Islet precursor cell (in vitro differentiated cells): ENCODE data around the gene PGGT1B.

Source experiments
- DNase-seq: peaks from one replicate; pipeline ENCODE4 v3.0.0-alpha.2; 2018

The PGGT1B gene

DNA sequence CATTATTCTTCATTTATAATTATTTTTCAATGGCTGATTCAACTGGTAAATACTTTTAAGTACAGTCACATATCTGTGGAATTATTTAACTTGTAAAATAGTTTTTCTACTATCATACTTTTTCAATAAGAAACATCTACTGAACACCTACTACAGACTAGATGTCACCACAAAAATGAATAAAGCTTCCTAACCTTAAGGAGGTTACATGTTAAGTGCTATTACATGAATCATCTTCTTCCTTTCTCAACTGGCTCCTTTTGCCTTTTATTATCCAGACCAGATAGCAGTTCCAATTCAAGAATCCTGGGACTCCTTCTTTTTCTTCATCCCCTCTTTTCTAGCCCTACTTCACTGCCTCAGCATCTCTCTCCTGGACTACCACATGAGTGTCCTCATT lies 4.7 kb downstream of the PGGT1B start:
- DNase-seq: no peak

DNA sequence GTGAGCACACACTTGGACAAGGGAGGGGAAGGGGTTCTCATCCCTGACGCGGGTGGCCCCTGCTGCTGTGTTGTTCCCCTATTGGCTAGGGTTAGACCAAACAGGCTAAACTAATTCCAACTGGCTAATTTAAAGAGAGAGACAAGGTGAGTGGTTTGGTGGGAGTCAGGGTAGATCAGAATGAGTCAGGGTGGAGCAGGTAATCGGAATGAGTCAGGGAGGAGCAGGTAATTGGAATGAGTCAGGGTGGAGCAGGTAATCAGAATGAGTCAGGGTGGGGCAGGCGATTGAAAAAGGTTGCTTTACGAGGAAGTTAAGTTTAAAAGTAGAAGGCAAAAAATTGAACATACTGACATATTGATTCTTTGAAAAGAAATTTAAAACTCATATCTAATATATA lies 13.3 kb downstream of the PGGT1B start:
- peak; percentile 51 for DNase-seq

DNA sequence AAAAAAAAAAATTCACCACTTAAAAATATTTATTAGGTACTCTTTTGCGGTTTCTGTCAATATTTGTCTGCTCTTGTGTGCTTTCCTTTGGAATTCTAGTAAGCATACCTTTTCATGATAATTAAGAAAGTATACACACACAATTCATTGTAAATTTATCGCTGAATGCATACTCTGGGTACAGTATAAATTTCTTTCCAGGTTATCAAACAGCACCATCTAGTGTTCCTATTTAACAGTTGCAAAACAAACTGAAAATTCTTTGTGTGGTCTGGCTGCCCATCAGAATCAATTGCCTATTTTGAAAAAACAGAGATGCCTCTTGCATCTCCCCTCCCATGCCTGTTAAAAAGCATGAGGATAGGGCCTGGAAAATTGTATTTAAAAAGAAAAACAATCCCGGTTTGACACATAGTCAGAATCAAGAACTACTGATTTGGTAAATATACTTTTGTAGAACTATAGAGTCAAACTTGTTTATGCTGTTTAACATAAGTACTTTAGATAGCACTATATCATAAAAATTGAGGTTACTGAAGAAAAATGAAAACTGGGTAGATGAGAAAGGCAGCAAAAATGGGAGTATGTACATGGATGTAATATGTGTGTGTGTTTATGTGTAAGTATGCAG lies 16.2 kb downstream of the PGGT1B start:
- DNase-seq: no peak

DNA sequence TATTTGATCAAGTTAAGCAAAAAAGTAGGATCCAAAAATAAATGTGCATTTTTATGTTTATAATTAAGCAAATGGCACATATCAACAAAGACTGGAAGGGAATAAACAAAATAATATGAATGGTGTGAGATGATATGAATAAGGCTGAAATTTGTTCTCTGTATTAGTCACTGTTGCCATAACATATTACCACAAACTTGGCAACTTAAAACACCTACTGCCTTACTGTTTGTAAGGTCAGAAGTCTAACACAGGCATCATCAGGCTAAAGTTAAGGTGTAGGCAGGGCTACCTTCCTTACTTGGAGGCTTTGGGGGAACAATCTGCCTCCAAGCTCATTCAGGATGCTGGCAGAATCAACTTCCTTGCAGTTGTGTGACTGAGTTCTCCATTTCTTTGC lies 19.3 kb downstream of the PGGT1B start:
- DNase-seq: no peak

DNA sequence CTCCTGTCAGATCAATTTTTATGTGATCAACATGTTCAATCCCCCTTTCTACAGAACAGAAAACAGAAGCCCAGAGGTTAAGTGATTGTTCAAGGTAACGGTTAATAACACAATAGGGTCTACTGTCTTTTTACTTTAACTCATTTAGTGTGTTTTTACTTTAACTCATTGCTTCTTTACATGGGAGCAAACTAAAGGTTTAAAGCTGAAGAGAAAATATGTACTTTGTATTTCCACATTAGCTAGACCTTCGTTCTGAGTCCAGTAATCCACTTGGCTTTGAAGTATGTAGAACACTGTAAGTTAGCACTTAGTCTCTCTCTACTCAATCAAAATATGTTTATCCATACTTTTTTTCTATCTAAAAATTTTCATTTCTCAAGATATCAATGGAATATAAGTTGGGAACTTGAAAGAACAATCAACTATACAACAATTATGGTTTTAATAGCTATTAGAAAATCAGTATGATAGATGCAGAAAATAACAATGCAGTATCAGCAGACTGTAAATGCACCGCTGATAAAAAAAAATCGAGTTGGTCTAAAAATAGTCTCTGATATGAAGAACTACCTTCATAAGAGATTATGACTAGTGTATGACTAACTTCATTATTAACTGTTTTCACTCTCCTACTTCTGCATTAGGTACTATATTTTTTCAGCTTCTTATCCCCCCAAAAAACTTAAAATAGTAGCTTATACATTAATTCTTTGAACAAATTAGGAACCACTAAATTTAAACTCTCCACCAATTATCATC lies 20.6 kb downstream of the PGGT1B start:
- no peak for DNase-seq

DNA sequence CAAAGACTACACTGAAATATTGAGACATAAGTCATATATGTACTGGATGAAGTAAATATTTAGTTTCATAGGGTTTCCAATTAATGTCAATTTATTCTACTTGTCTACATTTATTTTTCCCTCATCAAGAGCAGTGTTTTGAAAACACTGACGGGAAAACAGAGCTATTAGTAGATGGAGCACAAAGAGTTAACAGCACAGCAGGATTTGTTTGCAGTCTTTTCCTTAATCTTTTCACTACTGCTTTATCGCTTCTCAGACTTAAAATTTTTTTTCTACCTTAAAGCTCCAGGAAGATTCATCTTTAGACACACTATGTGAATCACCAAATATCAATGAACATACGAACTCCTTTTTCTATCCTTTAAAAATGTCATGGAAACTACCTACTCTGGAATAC lies 25.6 kb downstream of the PGGT1B start:
- no peak for DNase-seq

DNA sequence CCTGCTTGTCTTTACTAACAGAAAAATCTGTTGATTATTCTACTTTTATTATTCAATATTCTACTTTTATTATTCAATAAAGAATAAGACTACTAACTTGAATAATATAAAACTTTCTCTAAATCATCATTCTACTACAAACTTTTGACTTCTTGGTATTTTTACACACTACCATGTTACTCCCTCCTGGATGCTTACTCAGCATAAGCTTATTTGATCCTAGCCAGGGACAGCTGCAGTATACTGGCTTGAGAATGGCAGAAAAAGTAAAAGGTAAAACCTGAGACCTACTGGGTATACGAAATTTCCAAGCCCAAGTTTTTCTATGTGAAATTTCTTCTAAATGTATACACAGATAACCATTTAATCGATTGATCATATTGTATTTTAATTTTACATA lies 26.1 kb downstream of the PGGT1B start:
- DNase-seq: no peak

DNA sequence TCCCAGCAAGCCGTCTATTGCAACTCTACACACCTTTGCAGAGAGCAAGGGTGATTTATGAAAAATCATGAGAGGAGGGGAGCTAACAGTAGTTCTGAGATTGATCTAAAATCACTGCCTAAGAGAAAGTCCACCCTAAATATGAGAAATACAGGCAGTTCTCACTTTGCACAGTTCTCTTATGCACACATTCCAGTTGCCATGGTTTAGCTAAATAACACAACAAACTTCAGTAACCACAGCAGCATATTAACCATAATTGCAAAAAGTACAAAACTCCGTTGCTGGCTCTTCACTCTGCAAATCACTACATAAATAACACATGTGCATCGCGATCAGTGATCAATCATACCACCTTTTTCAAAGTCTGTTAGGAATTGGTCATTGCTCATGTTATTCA lies 31.1 kb downstream of the PGGT1B start:
- no peak for DNase-seq

DNA sequence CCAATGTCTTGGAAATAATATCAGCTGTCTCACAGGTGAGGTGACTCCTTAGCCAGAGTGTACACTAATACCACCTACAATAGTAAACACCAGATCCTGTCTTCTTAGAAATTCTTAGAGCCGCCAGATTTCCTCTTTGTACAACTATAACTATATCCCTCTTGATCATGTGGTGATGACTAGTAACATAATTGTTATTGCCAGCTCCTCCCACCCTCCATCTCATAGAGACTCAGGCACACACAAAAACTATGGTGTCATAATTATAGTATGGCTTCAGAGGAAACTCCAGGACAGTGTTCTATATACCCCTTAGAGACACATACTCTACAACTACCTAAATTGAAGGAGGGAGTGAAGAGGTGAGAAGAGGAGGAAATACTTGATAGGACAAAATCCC lies 33.1 kb downstream of the PGGT1B start:
- no peak for DNase-seq

DNA sequence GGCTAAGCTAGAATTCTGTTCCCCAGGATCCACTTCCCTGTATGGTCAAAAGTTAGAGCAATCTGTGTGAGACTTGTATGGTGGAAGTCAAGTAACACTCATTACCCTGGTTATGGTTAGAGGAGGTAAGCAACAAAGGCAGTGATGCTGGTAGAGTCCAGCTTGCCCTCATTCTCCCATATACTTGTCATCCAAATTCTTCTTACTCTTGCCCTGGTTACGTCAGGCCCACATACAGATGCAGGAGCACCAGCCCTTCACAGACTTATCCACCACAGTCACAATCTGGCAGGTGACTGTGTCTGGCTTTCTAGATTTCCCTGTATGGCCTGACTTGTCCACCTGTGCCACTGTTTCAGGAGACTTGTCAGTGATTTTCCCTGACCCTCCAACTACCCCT lies 35.4 kb downstream of the PGGT1B start:
- DNase-seq: no peak

DNA sequence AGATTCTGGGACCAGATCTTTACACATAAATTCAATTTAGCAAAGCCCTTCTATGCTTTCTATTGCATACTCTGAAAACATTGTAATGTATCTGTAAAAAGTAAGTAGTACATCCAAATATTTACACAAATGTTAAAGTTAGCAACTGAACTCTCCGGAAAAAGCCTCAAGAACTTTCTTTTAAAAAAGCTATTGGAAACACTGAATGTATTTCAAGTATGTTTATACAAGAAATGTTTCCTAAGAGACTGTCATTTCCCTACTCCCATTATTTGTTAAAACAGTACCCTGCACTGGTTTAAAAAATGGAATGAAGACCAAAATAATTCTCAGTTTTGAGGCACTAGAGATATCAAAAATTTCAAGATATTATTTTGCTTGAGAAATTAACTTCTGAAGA lies 48.1 kb downstream of the PGGT1B start:
- DNase-seq: no peak

DNA sequence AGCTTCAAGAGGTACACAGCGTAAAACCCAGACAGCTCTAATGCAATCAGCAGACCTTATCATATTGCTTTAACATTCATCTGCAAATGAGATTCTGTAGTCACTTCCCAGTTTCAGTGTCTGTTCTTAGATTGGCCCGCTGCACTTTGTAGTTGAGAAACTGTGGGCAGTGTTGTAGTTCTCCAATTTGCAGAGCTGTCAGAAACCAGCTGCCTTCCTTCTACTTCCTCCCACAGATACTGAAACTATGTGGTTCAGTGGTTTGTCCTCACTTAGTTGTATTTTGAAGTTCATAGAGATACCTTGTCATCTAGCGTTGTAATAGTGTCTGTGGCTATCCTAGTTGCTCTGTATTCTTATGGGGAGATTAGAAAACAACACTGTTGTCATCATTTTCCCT lies 53.4 kb downstream of the PGGT1B start:
- DNase-seq: no peak

DNA sequence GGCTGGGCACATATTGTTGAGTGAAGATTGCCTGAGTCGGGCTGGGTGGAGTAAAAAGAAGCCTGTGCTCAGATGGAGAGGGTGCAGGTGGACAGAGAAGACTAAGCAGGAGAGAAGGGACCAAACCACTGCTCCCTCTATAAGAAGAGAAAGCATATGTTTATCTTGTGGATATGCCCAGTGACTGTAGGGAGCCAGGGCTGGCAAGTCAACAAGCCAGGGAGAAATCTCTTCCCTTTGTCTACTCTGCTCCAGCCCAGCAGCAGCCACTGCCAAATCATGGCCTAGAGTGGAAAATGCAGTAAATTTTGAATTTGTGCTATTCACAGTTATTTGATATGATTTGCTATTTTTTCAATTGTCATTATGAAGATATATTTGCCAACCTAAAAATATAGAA lies 59.7 kb downstream of the PGGT1B start:
- DNase-seq: no peak

DNA sequence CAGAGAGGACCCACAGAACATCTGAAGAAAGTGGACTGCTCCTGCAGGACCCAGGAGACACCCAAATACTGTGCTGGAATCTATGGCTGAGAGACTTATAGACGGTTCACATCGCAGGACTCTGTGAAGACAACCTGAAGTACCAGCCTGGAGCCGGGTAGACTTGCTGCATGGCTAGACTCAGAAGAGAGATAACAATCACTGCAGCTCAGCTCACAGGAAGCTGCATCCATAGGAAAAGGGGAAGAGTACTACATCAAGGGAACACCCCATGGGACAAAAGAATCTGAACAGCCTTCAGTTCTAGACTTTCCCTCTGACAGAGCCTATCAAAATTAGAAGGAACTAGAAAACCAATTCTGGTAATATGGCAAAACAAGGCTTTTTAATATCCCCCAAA lies 66.5 kb downstream of the PGGT1B start:
- peak; percentile 55 for DNase-seq

DNA sequence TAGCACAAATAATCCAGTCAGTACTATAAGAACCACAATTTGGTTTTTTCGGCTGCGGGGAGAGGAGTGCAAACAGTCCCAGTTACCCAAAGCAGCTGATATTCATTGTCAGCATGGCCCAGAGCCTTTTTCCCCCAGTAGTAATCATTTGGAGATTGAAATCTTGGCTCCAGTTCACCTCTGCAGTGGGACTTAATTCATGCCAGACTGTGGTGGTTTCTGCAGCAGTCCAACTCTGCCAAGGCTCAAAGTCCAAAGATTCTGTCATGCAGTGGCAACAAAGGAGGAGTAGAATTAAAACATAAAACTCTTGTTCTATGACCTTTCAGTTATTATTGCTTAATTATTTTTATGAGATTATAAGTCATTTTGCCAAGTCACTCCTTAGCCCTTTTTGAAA lies 68.0 kb downstream of the PGGT1B start:
- no peak for DNase-seq

DNA sequence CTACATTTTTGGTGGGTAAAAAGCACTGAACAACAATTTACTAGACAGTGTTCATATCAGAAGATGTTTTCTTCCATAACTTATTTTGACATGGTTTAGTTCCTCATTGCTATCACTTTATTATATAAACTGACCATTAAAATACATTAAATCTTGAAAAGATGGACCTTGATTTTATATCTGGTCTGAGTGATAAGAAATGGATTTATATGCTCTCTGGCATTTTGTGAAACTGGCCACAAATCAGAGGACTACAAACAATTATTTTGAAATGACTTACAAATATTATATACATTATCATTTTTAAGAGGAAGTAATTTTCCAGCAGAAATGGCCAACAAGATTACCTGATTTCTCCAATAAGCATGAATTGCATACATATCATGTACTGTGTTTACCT lies 69.4 kb downstream of the PGGT1B start:
- DNase-seq: no peak

DNA sequence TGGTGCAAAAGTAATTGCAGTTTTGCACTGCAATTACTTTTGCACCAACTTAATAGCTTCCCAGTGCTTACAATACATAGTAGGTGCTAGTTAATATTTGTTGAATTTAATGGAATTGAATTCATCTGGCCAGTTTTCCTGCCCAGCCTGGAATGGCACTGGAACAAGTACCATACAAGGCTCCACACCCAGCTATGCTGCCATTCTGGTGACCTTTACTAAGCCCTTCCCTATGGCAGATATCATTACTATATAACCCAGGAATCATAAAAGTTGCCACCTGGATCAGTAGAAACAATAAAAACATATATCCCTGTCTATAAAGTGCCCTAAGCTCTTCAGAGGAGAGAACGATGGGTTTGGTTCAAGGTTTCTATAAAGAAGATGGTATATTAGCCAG lies 70.6 kb downstream of the PGGT1B start:
- DNase-seq: no peak

DNA sequence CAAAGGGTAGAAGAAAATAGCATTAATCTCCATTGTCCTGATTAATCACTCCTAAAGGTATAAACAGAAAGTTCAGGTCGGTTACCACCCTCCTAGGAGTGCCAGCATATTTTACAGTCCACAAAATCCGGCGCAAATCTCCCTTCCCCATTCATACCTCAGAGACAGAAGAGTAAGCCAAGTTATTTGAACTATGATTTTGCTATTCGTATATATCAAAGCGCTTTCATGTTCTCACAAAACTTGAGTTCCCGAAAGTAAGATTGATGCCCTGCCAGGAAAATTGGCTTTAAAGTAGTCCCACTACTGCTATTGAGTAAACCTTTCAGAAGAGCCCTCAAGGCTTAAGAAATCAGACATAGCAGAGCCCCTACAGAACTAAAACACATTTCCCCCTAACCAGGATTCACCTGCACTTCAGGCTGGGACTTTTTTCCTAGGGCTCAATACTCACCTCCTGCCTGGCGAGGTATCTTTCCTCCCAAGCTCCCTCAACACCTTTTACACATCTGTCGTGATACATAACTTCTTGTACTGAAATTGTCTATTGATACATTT lies 71.1 kb downstream of the PGGT1B start:
- no peak for DNase-seq

DNA sequence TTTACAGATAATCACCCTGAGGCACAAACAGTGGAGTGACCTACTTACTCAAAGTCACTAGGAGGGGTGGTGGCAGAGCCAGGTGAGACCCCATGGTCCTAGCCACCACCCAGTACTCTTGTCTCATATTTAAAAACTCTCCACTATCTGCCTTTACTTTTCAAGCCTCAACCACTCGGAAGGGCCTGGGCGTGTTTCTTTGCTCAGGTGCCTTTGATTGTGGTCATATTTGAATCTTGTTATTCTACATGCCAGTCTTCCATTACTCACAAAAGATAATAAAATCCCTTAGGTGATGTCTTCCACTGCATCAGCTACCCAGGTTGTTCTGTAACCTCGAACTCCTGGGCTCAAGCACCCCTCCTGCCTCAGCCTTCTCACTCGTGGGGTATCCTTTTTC lies 72.3 kb downstream of the PGGT1B start:
- DNase-seq: no peak

DNA sequence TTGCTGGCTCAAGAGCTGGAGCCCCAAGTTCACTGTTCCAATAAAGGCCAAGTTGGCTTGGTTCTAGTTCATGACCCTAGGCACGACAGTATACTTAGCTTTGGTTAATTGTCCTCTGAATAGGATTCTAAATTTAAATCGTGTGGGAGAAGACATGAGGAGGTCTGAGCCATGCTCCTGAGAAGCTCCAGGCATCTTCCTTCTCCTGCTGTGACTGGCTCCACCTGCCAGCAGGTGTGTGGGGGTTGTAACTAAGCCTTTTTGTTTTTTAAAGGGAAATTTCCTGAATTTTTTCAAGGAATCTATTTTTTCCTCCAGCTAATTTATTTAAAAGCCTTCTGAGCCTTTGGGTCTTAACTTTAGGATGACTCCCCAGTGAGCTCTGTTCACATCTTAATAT lies 72.8 kb downstream of the PGGT1B start:
- no peak for DNase-seq

DNA sequence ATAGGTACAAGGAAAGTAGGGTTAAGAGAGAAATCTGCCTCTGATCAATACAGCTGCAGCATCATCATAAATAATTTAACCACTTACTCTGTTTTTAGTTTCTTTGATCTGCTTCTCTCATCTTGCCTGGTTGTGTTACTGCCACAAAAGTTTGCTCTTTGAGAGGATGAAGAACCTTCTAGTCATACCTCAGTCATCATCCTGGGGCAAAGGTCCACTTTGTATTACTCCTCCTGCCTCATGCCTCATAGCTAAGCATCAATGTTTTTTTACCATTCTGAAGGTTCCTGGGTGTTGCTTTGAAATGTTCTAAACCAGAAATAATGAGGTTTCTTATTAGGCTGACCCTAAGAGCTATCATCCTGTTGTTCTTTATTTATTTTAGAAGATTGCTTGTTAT lies 75.9 kb downstream of the PGGT1B start:
- no peak for DNase-seq

DNA sequence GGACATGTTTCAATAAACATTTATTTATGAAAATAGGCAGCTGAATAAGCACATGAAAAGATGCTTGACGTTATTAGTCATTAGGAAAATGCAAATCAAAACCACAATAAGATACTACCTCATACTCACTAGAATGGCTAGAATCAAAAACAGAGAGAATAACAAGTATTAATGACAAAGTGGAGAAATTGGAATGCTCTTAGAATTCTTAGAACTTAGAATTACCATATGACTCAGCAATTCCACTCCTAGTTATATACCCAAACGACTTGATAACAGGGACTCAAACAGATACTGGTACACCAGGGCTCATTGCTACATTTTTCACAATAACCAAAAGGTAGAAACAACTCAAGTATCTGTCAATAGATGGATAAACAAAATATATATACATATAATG lies 77.9 kb downstream of the PGGT1B start:
- no peak for DNase-seq

DNA sequence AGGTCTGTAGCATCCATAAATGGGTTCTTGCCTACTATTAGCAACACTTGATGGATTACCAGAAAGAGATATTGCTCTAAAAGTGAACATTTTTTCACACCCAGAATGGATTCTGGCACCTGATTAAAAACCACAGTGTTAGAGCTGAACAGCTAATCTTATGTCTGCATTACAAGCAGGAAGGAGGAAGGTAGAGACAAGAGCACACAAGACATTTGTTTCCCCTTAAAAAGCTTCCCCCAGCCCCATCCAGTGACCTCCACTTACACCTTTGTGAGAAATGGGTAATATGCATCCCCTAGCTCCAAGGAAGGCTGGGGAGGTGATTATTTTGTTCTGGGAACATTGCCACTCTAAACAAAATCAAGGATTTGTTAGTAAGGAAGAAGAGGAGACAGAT lies 80.9 kb downstream of the PGGT1B start:
- DNase-seq: no peak

DNA sequence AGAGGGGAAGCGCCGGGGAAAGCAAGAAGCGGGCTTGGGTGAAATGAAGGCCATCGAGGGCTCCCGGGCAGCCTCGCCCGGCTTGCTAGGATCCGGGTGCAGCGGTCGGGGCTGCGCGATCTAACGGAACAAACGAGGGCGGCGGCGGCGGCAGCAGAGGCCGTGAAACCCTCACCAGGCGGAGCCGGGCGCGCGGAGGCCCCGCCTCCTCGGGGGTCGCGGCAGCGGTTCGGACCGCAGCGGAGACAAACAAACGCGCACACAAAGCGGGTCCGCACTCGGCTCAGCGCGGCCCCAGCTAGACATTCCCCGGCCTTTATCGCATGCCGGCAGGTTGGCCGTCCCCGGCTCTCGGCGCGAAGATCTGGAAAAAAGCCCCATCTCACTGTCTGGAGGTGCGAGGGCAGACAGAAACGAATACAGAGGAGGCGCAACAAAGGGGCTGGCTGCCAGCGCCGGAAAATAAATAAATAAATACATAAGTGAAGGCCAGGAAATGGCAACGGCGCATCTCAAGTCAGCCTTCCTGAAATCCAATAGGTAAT lies 82.4 kb downstream of the PGGT1B start:
- DNase-seq: peak; percentile 69
